ENCODE data around the gene HAND1.

Gene HAND1

GRCh38 chr5:154477382-154478223 is 424 bp downstream of the HAND1 start:
- no peak for DNase-seq

GRCh38 chr5:154476354-154477205 is 1.4 kb downstream of the HAND1 start:
- no peak for DNase-seq

- no peak for DNase-seq
Observed at GRCh38 chr5:154475591-154476353, 2.3 kb downstream of the HAND1 start.

DNA sequence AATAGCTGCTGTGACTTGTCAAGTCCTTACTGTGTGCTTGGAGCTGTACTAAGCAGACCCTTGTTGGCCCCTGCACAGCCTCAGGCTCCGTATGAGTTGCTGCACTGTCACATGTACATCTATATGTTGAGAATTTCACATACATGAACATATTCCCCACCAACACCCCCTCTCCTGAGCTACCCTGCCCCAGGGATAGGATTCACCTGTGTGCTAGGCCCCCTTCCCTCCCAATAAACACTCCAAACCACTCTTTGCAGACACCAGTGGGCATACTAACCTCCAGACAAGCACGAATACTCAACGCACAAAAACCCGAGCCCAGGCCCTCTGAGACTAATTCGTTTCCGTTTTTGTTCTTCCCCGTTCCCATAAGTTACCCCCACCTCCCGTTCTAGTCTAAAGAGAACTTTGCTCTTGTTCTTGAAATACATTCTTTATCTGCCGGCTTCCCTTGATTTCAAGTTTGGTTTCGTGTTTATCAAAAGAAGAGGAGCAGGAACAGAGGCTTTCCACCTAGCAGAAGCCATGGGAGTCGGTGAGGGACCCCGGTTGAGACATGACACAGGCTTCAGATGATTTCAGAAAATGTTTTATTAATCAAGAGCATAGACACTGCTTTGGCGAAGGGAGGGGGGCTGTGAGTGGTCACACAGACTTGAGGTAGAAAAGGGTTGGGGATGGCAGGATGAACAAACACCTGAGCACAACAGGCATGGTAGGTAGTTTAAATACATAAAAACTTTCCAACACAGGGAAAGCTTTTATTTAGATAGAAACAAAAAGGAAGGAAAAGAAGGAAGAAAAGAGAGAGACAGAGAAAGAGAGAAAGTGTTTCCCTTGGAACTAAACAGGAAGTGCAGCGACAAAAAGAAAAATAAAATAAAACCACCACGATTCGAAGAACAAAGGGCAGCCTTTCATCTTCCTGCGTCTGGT is 3.4 kb downstream of the HAND1 start:
- no peak for DNase-seq

DNA sequence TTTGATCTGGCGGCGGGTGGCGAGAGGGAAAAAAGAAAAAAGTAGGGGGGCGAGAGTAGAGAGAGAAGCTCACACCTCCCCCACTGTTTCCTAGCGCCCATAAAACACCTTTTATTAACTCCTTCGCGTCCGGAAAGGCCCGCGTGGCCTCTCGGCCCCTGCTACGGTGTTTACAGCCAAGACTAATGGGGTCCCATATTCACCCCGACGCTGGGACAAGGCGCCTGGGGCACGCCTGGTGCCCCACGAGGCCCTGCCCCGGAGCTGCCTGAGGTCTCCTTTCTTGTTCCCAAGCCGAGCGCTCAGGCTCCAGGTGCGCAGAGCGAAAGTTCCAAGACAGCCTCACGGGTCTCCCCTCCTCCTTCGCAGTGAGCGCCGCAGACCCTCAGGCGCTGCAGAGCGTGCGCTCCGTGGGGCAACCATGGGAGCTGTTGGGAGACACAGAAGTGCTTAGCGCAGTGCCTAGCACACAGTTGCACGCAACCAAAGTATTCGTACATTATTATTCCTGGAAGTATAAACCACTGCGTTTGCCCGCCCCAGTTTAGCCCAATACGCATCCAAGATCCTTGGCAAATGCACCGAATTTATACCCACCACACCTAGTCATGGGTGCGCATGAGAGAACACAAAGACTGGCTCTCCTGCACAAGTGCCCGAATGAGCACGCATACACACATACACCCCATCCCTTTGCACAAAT is 4.3 kb downstream of the HAND1 start:
- no peak for DNase-seq

DNA sequence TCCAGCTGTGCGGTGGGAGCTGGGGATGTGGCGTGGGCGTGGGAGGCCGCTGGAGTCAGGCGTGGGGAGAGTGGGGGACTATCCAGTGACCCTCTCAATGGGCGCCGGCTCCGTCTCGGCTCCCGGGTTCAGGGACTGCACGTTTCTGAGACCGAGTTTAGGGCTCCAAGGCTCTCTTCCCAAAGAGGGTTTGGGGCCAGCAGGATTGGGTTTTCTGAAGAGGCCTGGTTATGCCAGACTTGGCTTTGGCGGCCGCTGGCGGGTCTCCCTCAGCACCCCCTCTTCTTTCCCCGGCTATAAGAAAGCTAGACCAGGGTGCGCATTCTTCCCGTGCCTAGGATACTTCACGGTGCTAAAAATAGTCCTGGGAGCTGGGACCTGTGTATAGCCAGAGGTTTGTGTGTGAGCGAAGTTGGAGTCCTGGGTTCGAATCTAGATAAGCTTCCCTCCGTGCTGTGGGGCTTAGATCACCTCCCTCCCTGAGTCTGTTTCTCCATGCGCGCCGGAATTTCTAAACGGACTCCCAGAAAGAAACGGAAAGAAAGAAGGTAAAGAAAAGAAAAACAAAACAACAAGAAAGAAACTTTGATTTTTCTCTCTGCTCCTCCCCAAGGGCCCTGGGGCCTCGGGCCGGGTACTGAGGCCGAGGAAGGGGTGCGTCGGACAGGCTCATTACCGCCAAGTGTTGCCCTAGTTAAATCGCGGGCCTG is 5.0 kb downstream of the HAND1 start:
- no peak for DNase-seq

DNA sequence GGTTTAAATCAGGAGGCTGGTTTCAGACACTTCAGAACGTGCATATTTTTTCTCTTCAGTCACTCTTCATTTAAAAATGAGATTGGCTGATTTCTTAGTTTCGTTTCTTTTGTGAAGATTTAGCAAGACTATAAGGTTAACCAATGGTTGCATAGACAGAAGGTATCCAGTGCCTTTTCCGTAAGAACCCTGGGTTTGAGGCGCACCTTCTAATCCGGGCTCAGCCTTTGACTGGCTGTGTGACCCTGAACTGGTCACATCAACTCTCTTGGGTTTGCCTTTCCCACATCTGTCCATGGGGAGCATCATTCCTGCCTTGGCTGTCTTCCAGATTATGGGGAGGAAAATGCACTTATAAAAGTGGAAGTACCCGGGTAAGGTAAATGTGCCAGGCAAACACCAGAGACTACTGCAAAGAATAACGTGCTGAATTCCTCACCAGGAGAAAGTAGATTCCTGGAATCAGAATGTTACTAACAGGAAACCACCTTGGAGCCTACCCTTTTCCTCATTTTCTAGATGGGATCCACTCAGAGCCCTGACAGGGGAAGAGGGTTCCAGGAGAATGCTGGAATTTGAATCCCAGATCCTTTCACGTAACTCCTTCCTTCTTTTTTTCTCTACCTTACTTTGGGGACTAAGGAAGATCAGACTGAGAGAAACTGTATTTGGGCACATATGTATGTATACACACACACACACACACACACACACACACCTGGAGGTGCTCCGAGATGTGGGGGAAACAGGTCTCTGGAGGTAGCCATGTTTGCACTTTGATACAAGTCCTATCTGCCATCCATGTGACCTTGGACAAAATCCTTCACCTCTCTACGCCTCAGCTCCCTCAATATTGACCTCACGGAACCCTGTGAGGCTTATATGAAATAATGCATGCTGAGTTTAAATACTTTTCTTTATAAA is 6.8 kb downstream of the HAND1 start:
- DNase-seq, result no peak

- DNase-seq, result no peak
Observed at GRCh38 chr5:154470137-154470536, 7.9 kb downstream of the HAND1 start.

GRCh38 chr5:154467655-154468354 is 10.2 kb downstream of the HAND1 start:
- DNase-seq, result peak; percentile 32

DNA sequence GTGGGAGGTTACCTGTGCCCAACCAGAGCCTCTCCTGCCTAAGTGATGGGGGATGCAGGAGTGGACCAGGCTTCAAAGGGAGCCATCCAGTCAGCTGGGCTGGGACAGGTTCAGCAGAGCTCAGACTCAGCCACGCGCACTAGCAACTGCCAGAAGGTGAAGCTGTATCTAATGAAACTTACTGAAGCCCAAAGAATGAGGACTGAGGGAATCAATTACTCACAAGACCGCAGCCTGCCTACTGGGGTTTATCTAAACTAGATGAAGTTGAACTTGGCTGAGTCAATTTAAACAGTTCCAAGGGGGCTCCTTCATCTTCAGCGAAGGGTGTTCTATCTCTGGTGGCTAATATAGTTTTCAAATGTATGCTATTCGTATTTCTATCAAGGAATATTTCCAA is 11.4 kb downstream of the HAND1 start:
- no peak for DNase-seq

DNA sequence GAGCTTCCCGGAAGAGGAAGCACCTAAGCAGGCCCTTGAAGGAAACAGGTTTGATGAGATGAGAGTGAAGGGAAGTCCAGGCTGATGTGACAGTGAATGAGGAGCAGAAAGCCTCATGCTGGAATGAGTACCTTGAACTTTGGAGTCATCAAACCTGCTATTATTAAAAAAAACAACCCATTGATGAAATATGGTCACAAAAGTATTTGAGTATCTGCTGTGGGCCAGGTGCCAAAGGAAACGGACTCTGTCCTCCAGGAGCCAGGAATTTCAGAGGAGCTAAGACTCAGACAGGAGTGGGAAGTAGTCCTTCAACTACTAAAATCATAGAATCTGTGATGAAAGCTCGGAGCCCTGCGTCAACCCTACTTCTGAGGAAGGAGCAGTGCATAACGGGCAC is 11.9 kb downstream of the HAND1 start:
- no peak for DNase-seq

DNA sequence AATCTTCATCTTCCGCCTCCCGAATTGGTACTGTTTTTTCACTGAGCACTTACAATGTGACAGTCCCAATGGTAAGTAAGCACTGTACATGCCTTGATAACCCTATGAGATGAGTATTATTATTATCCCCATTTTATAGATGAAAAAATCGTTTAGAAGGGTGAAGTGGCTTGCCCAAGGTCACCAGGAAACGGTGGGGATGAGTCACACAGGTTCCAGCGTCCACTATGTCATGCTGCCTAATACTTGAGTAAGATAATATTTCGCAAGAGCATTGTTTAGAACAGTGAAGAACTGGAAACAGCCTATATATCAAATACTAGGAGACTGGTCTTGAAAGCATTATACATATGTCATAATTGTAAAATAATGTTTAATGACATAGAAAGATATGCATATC is 12.9 kb downstream of the HAND1 start:
- DNase-seq, result no peak

- DNase-seq, result no peak
Observed at GRCh38 chr5:154464438-154464837, 13.6 kb downstream of the HAND1 start.

GRCh38 chr5:154461531-154461930 is 16.5 kb downstream of the HAND1 start:
- DNase-seq, result no peak

DNA sequence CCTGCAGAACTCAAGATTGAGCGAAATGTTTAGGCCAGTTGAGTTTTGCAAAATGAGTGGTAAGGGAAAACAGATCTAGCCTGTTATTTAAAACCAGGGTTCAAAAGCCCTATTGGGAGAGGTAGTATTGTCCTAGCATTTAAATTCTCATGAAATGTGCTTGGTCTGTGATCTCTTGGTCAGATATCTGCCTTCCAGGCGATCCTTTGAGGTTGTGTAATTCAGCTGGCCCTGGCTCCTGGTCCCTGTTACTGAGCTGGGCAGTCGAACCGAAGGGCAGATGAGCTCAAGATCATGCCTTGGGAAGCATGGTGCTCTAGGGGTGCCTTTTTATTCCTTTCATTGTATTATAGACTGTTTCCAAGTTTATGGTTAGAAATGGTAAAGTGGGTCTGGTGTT is 17.9 kb downstream of the HAND1 start:
- DNase-seq, result no peak

DNA sequence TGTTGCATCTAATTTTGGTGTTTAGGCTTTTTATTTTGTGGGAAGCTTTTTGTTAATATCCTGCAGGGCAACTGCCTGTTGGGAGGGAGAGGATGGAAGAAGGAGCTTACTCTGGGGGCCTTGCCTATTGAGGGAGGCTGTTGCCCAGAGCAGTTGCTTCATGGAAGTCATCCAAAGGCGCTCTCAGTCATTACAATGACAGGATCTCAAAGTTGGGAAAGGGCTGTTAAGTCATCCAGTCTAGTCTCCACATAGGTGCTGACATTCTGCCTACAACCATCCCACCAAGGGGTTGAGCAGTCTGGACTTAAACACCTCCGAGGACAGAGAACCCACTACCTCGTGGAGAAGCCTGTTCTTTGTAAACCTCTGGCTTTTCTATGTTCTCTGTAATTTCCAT is 19.0 kb downstream of the HAND1 start:
- DNase-seq, result no peak

GRCh38 chr5:154456540-154456939 is 21.5 kb downstream of the HAND1 start:
- DNase-seq, result no peak

GRCh38 chr5:154455585-154455984 is 22.4 kb downstream of the HAND1 start:
- no peak for DNase-seq

DNA sequence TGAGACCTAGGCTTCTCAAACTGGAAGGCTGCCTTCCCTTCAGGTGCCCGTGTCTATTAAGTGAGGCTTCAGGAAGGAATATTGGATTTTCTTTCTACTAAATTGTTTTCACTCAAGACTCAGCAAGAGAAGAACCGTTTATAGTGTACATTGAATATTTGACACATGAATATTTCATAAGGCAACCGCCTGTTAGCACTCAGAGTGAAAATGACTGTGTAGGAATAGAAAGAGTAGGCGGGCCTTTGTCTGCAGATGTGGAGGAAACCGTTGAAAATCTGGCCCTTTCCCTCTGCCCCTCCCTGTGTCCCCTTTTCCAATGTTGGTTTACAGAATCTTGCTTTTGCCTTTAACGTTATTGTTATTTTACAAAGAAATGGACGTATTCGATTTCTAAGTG is 26.1 kb downstream of the HAND1 start:
- no peak for DNase-seq
